ENCODE measurements around the gene PCSK6.
"Not testable (repeated sequence)": the region's sequence is repeated elsewhere in the genome, so short reads cannot be mapped to it uniquely, and the experiment has no call there.

The PCSK6 gene

GRCh38 chr15:101351736-101352135 is 137.8 kb downstream of the PCSK6 start:
- no peak for DNase-seq

GRCh38 chr15:101349047-101349951 is 140.2 kb downstream of the PCSK6 start:
- no peak for DNase-seq

GRCh38 chr15:101348643-101349042 is 140.9 kb downstream of the PCSK6 start:
- no peak for DNase-seq

GRCh38 chr15:101348015-101348414 is 141.5 kb downstream of the PCSK6 start:
- no peak for DNase-seq

- DNase-seq: no peak
Observed at GRCh38 chr15:101347454-101347853, 142.1 kb downstream of the PCSK6 start.

- no peak for DNase-seq
Observed at GRCh38 chr15:101346928-101347327, 142.6 kb downstream of the PCSK6 start.

GRCh38 chr15:101342056-101342455 is 147.5 kb downstream of the PCSK6 start:
- no peak for DNase-seq

GRCh38 chr15:101338502-101339057 is 150.9 kb downstream of the PCSK6 start:
- DNase-seq: no peak

GRCh38 chr15:101337976-101338375 is 151.5 kb downstream of the PCSK6 start:
- DNase-seq: no peak

- DNase-seq: not testable (repeated sequence)
Observed at GRCh38 chr15:101333907-101334789, 155.4 kb downstream of the PCSK6 start.

- DNase-seq: no peak
Observed at GRCh38 chr15:101332061-101332467, 157.4 kb downstream of the PCSK6 start.

- no peak for DNase-seq
Observed at GRCh38 chr15:101329867-101330380, 159.6 kb downstream of the PCSK6 start.

- no peak for DNase-seq
Observed at GRCh38 chr15:101329309-101329863, 160.1 kb downstream of the PCSK6 start.

GRCh38 chr15:101328001-101328400 is 161.5 kb downstream of the PCSK6 start:
- DNase-seq: no peak

- DNase-seq: no peak
Observed at GRCh38 chr15:101327147-101327740, 162.3 kb downstream of the PCSK6 start.

GRCh38 chr15:101326462-101327146 is 162.9 kb downstream of the PCSK6 start:
- no peak for DNase-seq

GRCh38 chr15:101326026-101326315 is 163.5 kb downstream of the PCSK6 start:
- no peak for DNase-seq

- DNase-seq: no peak
Observed at GRCh38 chr15:101325263-101326025, 164.1 kb downstream of the PCSK6 start.

- DNase-seq: no peak
Observed at GRCh38 chr15:101324524-101325177, 164.9 kb downstream of the PCSK6 start.

GRCh38 chr15:101323793-101324523 is 165.5 kb downstream of the PCSK6 start:
- no peak for DNase-seq

Data from NCI-H187 treated with DMSO at 0.1 percent for 48 hours (cell line).